H1 (cell line): Measurements from ENCODE around the gene TBX4. TPM values are rescaled to one million over a fixed set of nuclear protein-coding genes. Genes with fewer than 3 reads are reported as not detected.

Experiments
- CBX8 ChIP-seq: fragments of 300-800, 300-1000 bp; sonication (generic); IDR thresholded peaks from 2 replicates; pipeline ENCODE4 v1.7.1; 2016; ENCODE audit warnings: low read depth, low read length, borderline replicate concordance
- POU5F1 ChIP-seq: IDR thresholded peaks from 2 replicates; pipeline ENCODE4 v1.6.1; 2011; ENCODE audit warnings: low read depth, mild to moderate bottlenecking, low read length, moderate library complexity
- RNF2 ChIP-seq: fragments of 200-900, 300-1000 bp; sonication (generic); IDR thresholded peaks from 2 replicates; pipeline ENCODE4 v1.7.1; 2016; ENCODE audit warnings: borderline replicate concordance, low read depth, mild to moderate bottlenecking, antibody characterized with exemption, low read length; ENCODE audit not compliant: poor library complexity, severe bottlenecking; ENCODE audit errors: missing control alignments
- SAP30 ChIP-seq: fragments of 300-600 bp; sonication (generic); IDR thresholded peaks from 2 replicates; pipeline ENCODE4 v1.7.1; 2012; ENCODE audit warnings: low read length, moderate library complexity, mild to moderate bottlenecking, inconsistent platforms; ENCODE audit not compliant: insufficient read depth, insufficient replicate concordance
- TCF12 ChIP-seq: IDR thresholded peaks from 2 replicates; pipeline ENCODE4 v1.6.1; 2011; ENCODE audit warnings: low read depth, mild to moderate bottlenecking, low read length
- polyA plus RNA-seq, 7 experiments: library from polyadenylated mRNA; depleted of rRNA in 3 of 7; stranded (reverse) in 5 of 7; unstranded in 2 of 7; fragments of >200 nt in 5 of 7; fragments of 200-250 nt in 2 of 7; gene quantifications; 1 replicate in 5 of 7; 2 replicates in 1 of 7; 4 replicates in 1 of 7; pipeline versions ENCODE4 v1.2.1 to v1.2.3, GENCODE V29; 2011 to 2013; ENCODE audit warnings: missing spikeins in 2 of 7, mixed read lengths in 2 of 7
- total RNA-seq: library from RNA; stranded (reverse); fragmentation: NEBNext Ultra II Directional; extraction: Animal tissue kit (Norgen Biotek cat#: 25700); gene quantifications from 2 replicates; pipeline ENCODE4 v1.2.1, GENCODE V29; 2021

The TBX4 gene
- total and polyA plus RNA-seq, 2 of the 8 experiments (the other 6 are each of a cell fraction or from before 2014, with no cell fraction given): 0.02 TPM; not detected in 1

- TF ChIP-seq RNF2: peak; percentile 99
- TF ChIP-seq CBX8: peak; percentile 86; the same call in 1 of the 2 replicates
- 0 out of 2 replicates have a peak, but pooled peaks have one; percentile 23 for TF ChIP-seq TCF12
- no peak for TF ChIP-seq POU5F1
- no peak for TF ChIP-seq SAP30
Observed at GRCh38 chr17:61452301-61453290, at the start of gene TBX4 (continued).
